GM12864 (cell line): ENCODE data around the gene QDPR.

Experiments
- DNase-seq: peaks from one replicate; pipeline ENCODE4 v3.0.0-alpha.2; 2011; ENCODE audit warnings: low read depth
- H3K4me3 ChIP-seq: 2 replicates; pipeline ENCODE4 v1.5.1; 2011; ENCODE audit warnings: mild to moderate bottlenecking, low read depth, low read length, control low read depth
- CTCF ChIP-seq: IDR thresholded peaks from 2 replicates; pipeline ENCODE4 v1.5.1; 2011; ENCODE audit warnings: low read depth, mild to moderate bottlenecking, moderate library complexity, low read length, control low read depth, inconsistent platforms; ENCODE audit errors: missing control alignments

Gene QDPR

GRCh38 chr4:17504081-17504480 lies 7.8 kb downstream of the QDPR start:
- TF ChIP-seq CTCF, result no peak
- no peak for DNase-seq
- no peak overlapping the region for H3K4me3 ChIP-seq

- no peak overlapping the region for H3K4me3 ChIP-seq
- no peak for TF ChIP-seq CTCF
- no peak for DNase-seq
Measured at GRCh38 chr4:17502756-17503155, 9.1 kb downstream of the QDPR start.

- no peak for DNase-seq
- H3K4me3 ChIP-seq, result no peak overlapping the region
- TF ChIP-seq CTCF, result no peak
Measured at GRCh38 chr4:17500574-17500973, 11.3 kb downstream of the QDPR start.

- no peak for TF ChIP-seq CTCF
- no peak overlapping the region for H3K4me3 ChIP-seq
- no peak for DNase-seq
Measured at GRCh38 chr4:17497890-17498523, 13.9 kb downstream of the QDPR start.

GRCh38 chr4:17494258-17495190 lies 17.4 kb downstream of the QDPR start:
- no peak for DNase-seq
- H3K4me3 ChIP-seq, result no peak overlapping the region
- TF ChIP-seq CTCF, result no peak

GRCh38 chr4:17493619-17494018 lies 18.3 kb downstream of the QDPR start:
- TF ChIP-seq CTCF, result no peak
- no peak for DNase-seq

GRCh38 chr4:17492876-17493275 lies 19.0 kb downstream of the QDPR start:
- no peak for TF ChIP-seq CTCF

More at GRCh38 chr4:17493619-17494018, 18.3 kb downstream of the QDPR start:
- H3K4me3 ChIP-seq, result no peak overlapping the region

More at GRCh38 chr4:17492876-17493275, 19.0 kb downstream of the QDPR start:
- DNase-seq, result no peak
- no peak overlapping the region for H3K4me3 ChIP-seq
